Activated CD4-positive, alpha-beta T cell treated with anti-CD3 and anti-CD28 coated beads, Interleukin-2, amount 10 ng/mL, durations not matched to agents 7 days and 5 days (primary cell): ENCODE results near the gene CACNA1C. TPM values are rescaled to one million over a fixed set of nuclear protein-coding genes. Genes with fewer than 3 reads are reported as not detected.

ENCODE experiments used
- CTCF ChIA-PET: fragments of 350-600 bp; sonication (Branson Sonifier 250); formaldehyde crosslinking; loops from one replicate; lab custom pipeline; 2021; ENCODE audit warnings: antibody characterized with exemption; lab: Charles Lee
- POLR2A ChIA-PET: fragments of 350-600 bp; sonication (Branson Sonifier 250); formaldehyde crosslinking; loops from one replicate; lab custom pipeline; 2021; ENCODE audit warnings: antibody characterized with exemption; lab: Charles Lee
- DNase-seq: peaks from one replicate; pipeline ENCODE4 v3.0.0-alpha.2; 2020
- H3K27ac Mint-ChIP-seq: one replicate; pipeline ENCODE4 v1.8.0; 2021; ENCODE audit warnings: mild to moderate bottlenecking, moderate library complexity, mixed read lengths
- H3K27me3 Mint-ChIP-seq: one replicate; pipeline ENCODE4 v1.8.0; 2021; ENCODE audit warnings: mixed read lengths
- H3K36me3 Mint-ChIP-seq: one replicate; pipeline ENCODE4 v1.8.0; 2021; ENCODE audit warnings: low read depth, mixed read lengths
- H3K4me1 Mint-ChIP-seq: one replicate; pipeline ENCODE4 v1.8.0; 2021; ENCODE audit warnings: mixed read lengths
- H3K4me3 Mint-ChIP-seq: one replicate; pipeline ENCODE4 v1.8.0; 2021; ENCODE audit warnings: mild to moderate bottlenecking, moderate library complexity, mixed read lengths
- H3K9me3 Mint-ChIP-seq: one replicate; pipeline ENCODE4 v1.8.0; 2021; ENCODE audit warnings: mixed read lengths
- total RNA-seq, 2 experiments: library from RNA; stranded (reverse); gene quantifications; one replicate each; pipeline ENCODE4 v1.2.3, GENCODE V29; 2021

CACNA1C gene
- total RNA-seq, 2 experiments from 2014 or later: 0.12 to 0.15 TPM

GRCh38 chr12:2110849-2111566 lies 58.2 kb downstream of the CACNA1C start:
- H3K27me3 Mint-ChIP-seq: no peaks in the 10 kb centered on the region
- H3K36me3 Mint-ChIP-seq: no peaks in the 10 kb centered on the region
- H3K9me3 Mint-ChIP-seq: no peaks in the 10 kb centered on the region
- CTCF ChIA-PET: interaction anchor here (1.5 kb wide), 1 partner anchor 30 kb away, joined by 3 read pairs; no protein-coding TSS in a partner anchor
- H3K4me3 Mint-ChIP-seq: no peak overlapping the region
- no peaks in the 10 kb centered on the region for H3K4me1 Mint-ChIP-seq
- H3K27ac Mint-ChIP-seq: no peak overlapping the region
- no peak for DNase-seq
- POLR2A ChIA-PET: no interaction called here

GRCh38 chr12:2111826-2112225 lies 59.0 kb downstream of the CACNA1C start:
- no peaks in the 10 kb centered on the region for H3K36me3 Mint-ChIP-seq
- H3K4me3 Mint-ChIP-seq: no peak overlapping the region
- POLR2A ChIA-PET: no interaction called here
- no peaks in the 10 kb centered on the region for H3K27me3 Mint-ChIP-seq
- no peaks in the 10 kb centered on the region for H3K9me3 Mint-ChIP-seq
- no peak overlapping the region for H3K27ac Mint-ChIP-seq
- CTCF ChIA-PET: no interaction called here
- DNase-seq: no peak
- no peaks in the 10 kb centered on the region for H3K4me1 Mint-ChIP-seq

GRCh38 chr12:2112401-2112800 lies 59.6 kb downstream of the CACNA1C start:
- no peaks in the 10 kb centered on the region for H3K36me3 Mint-ChIP-seq
- H3K27me3 Mint-ChIP-seq: no peaks in the 10 kb centered on the region
- no peak for DNase-seq
- H3K9me3 Mint-ChIP-seq: no peaks in the 10 kb centered on the region
- H3K27ac Mint-ChIP-seq: no peak overlapping the region
- H3K4me3 Mint-ChIP-seq: no peak overlapping the region
- ChIA-PET POLR2A (no interaction called here), CTCF (no interaction called here)
- H3K4me1 Mint-ChIP-seq: no peaks in the 10 kb centered on the region

GRCh38 chr12:2113119-2113912 lies 60.5 kb downstream of the CACNA1C start:
- Mint-ChIP-seq H3K4me3 (no peak overlapping the region), H3K9me3 (no peaks in the 10 kb centered on the region), H3K27me3 (no peaks in the 10 kb centered on the region), H3K36me3 (no peaks in the 10 kb centered on the region), H3K27ac (no peak overlapping the region), H3K4me1 (no peaks in the 10 kb centered on the region)
- ChIA-PET POLR2A (no interaction called here), CTCF (no interaction called here)
- no peak for DNase-seq

GRCh38 chr12:2114071-2114470 lies 61.3 kb downstream of the CACNA1C start:
- Mint-ChIP-seq H3K36me3 (no peaks in the 10 kb centered on the region), H3K27me3 (no peaks in the 10 kb centered on the region), H3K4me3 (no peak overlapping the region), H3K9me3 (no peaks in the 10 kb centered on the region), H3K4me1 (no peaks in the 10 kb centered on the region), H3K27ac (no peak overlapping the region)
- ChIA-PET CTCF (no interaction called here), POLR2A (no interaction called here)
- DNase-seq: no peak

GRCh38 chr12:2115101-2115845 lies 62.5 kb downstream of the CACNA1C start:
- ChIA-PET POLR2A (no interaction called here), CTCF (no interaction called here)
- no peak overlapping the region for H3K4me3 Mint-ChIP-seq
- DNase-seq: no peak
- H3K27ac Mint-ChIP-seq: no peak overlapping the region
- no peaks in the 10 kb centered on the region for H3K9me3 Mint-ChIP-seq
- no peaks in the 10 kb centered on the region for H3K27me3 Mint-ChIP-seq
- no peaks in the 10 kb centered on the region for H3K36me3 Mint-ChIP-seq
- H3K4me1 Mint-ChIP-seq: no peaks in the 10 kb centered on the region

GRCh38 chr12:2117541-2117940 lies 64.8 kb downstream of the CACNA1C start:
- H3K4me1 Mint-ChIP-seq: no peaks in the 10 kb centered on the region
- POLR2A ChIA-PET: no interaction called here
- CTCF ChIA-PET: no interaction called here
- no peaks in the 10 kb centered on the region for H3K27me3 Mint-ChIP-seq
- H3K27ac Mint-ChIP-seq: no peak overlapping the region
- no peaks in the 10 kb centered on the region for H3K36me3 Mint-ChIP-seq
- no peak for DNase-seq
- H3K9me3 Mint-ChIP-seq: no peaks in the 10 kb centered on the region
- H3K4me3 Mint-ChIP-seq: no peak overlapping the region

- POLR2A ChIA-PET: no interaction called here
- H3K9me3 Mint-ChIP-seq: no peaks in the 10 kb centered on the region
- H3K36me3 Mint-ChIP-seq: no peaks in the 10 kb centered on the region
- no peaks in the 10 kb centered on the region for H3K27me3 Mint-ChIP-seq
- no peak for DNase-seq
- H3K27ac Mint-ChIP-seq: no peak overlapping the region
- no peak overlapping the region for H3K4me3 Mint-ChIP-seq
- CTCF ChIA-PET: no interaction called here
- H3K4me1 Mint-ChIP-seq: no peaks in the 10 kb centered on the region
These were observed 65.3 kb downstream of the CACNA1C start for GRCh38 chr12:2118061-2118460.

- H3K4me1 Mint-ChIP-seq: no peaks in the 10 kb centered on the region
- no peaks in the 10 kb centered on the region for H3K9me3 Mint-ChIP-seq
- H3K4me3 Mint-ChIP-seq: no peak overlapping the region
- H3K27ac Mint-ChIP-seq: no peak overlapping the region
- no peaks in the 10 kb centered on the region for H3K27me3 Mint-ChIP-seq
- ChIA-PET CTCF (no interaction called here), POLR2A (no interaction called here)
- no peak for DNase-seq
- H3K36me3 Mint-ChIP-seq: no peaks in the 10 kb centered on the region
These were observed 65.9 kb downstream of the CACNA1C start for GRCh38 chr12:2118481-2119255.

GRCh38 chr12:2119266-2119665 lies 66.5 kb downstream of the CACNA1C start:
- no peaks in the 10 kb centered on the region for H3K27me3 Mint-ChIP-seq
- H3K27ac Mint-ChIP-seq: no peak overlapping the region
- no peak for DNase-seq
- no peaks in the 10 kb centered on the region for H3K9me3 Mint-ChIP-seq
- ChIA-PET POLR2A (no interaction called here), CTCF (no interaction called here)
- H3K36me3 Mint-ChIP-seq: no peaks in the 10 kb centered on the region
- no peaks in the 10 kb centered on the region for H3K4me1 Mint-ChIP-seq
- no peak overlapping the region for H3K4me3 Mint-ChIP-seq

- Mint-ChIP-seq H3K4me3 (no peak overlapping the region), H3K27me3 (no peaks in the 10 kb centered on the region), H3K4me1 (no peaks in the 10 kb centered on the region), H3K27ac (no peak overlapping the region), H3K36me3 (no peaks in the 10 kb centered on the region), H3K9me3 (no peaks in the 10 kb centered on the region)
- ChIA-PET POLR2A (no interaction called here), CTCF (interaction anchor here (0.7 kb wide), 1 partner anchor 640 kb away, joined by 3 read pairs; no protein-coding TSS in a partner anchor)
- no peak for DNase-seq
These were observed 68.4 kb downstream of the CACNA1C start for GRCh38 chr12:2120982-2121758.

GRCh38 chr12:2124466-2125023 lies 71.8 kb downstream of the CACNA1C start:
- CTCF ChIA-PET: no interaction called here
- Mint-ChIP-seq H3K27me3 (no peaks in the 10 kb centered on the region), H3K4me3 (no peak overlapping the region), H3K4me1 (no peaks in the 10 kb centered on the region), H3K36me3 (no peaks in the 10 kb centered on the region), H3K27ac (no peak overlapping the region), H3K9me3 (no peaks in the 10 kb centered on the region)
- POLR2A ChIA-PET: no interaction called here
- DNase-seq: no peak
